Stimulated activated CD4-positive, alpha-beta T cell treated with anti-CD3 and anti-CD28 coated beads, TNF-alpha, amount 100 ng/mL, for 4 hours (primary cell): ENCODE data around the gene ZP2.
"Not testable (repeated sequence)": the region's sequence is repeated elsewhere in the genome, so short reads cannot be mapped to it uniquely, and the experiment has no call there.

ENCODE experiments used
- DNase-seq, 3 experiments: peaks; one replicate each; pipeline ENCODE4 v3.0.0-alpha.2; 2020; ENCODE audit warnings: low read depth in 3 of 3

The ZP2 gene

DNA sequence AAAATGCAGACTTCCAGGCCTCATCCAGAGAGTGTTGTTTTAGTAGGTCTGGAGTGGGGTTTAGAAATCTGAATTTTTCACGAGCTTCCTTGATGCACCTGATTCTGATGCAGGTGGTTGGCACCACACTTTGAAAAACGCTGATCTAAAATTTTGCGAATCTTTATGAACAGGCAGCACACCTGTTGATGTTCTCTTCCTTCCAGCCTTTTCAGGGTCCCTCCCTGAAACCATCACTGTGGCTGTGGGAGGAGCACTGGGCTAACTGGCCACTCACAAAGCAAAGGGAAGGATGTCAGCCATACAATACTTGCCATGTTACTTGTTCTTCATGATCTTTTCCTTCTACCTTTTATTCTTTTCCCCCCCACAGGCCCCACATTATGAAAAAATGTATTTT is 38.7 kb downstream of the ZP2 start:
- no peak for DNase-seq

DNA sequence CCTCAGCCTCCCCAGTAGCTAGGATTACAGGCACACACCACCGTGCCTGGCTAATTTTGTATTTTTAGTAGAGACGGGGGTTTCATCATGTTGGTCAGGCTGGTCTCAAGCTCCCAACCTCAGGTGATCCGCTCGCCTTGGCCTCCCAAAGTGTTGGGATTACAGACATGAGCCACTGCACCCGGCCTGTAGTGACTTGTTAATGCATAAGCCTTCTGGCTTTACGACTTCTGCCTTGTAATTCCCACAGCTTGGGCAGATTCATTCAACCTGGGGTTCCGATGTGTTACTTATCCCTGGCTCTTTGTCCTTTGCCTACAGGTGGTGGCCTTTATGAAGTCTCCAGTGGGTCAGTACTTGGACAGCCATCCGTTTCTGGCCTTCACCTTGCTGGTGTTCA is 41.3 kb downstream of the ZP2 start:
- not testable (repeated sequence) for DNase-seq

DNA sequence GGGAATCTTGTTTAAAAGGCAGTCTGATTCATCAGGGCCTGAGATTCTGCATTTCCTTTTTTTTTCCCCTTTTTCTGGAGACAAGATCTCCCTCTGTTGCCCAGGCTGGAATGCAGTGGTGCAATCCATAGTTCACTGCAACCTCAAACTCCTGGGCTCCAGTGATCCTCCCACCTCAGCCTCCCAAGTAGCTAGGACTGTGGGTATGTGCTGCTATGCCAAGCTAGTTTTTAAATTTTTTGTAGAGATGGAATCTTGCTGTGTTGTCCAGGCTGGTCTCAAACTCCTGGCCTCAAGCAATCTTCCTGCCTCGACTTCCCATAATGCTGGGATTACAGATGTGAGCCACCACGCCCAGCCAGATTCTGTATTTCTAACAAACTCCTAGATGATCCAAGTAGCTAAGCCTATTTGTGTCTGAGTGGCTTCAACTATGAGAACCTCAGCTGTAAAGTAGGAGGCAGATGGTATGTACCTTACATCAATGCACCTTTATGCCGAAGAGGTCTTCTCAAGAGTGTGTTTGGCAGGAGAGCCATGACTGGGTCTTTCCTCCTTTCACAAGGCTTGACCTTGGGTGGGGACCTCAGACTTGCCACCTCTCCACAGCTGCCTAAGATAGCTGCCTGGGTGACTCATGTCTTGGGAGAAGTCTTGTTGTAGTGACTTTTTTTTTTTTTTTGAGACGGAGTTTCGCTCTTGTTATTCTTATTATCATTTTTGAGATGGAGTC is 42.0 kb downstream of the ZP2 start:
- no peak for DNase-seq

DNA sequence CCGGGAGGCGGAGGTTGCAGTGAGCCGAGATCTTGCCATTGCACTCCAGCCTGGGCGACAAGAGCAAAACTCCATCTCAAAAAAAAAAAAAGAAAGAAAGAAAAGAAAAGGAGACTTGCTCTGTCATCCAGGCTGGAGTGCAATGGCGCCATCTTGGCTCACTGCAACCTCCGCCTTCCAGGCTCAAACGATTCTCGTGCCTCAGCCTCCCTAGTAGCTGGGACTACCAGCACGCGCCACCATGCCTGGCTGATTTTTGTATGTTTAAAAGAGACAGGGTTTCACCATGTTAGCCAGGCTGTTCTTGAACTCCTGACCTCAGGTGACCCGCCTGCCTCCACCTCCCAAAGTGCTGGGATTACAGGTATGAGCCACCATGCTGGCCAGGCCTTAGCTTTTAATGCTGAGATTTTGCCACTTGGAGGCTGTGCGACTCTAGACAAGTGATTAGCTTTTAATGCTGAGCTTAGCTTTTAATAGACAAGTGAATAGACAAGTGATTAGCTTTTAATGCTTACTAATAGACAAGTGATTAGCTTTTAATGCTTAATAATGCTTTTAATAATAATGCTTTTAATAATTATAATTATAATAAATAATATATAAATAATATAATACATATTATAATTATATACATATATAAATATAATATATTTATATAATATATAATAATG is 43.3 kb downstream of the ZP2 start:
- no peak for DNase-seq

DNA sequence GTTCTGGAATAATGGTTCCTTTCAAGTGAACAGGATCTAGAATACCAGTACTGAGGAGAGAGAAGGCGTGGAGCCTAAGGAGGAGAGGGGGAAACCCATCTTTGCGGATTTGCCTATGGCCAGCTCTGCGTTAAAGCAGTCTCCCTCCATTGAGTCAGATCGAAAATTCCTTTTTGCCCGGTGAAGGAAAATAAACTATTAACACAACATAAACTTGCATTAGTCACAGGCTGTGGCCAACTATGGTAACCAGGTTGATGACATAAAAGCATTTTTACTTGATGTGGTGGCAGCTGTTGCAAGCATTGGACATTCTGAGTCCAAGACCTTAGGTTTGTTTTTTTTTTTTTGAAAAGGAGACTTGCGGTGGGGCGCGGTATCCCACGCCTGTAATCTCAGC is 44.0 kb downstream of the ZP2 start:
- DNase-seq: no peak

DNA sequence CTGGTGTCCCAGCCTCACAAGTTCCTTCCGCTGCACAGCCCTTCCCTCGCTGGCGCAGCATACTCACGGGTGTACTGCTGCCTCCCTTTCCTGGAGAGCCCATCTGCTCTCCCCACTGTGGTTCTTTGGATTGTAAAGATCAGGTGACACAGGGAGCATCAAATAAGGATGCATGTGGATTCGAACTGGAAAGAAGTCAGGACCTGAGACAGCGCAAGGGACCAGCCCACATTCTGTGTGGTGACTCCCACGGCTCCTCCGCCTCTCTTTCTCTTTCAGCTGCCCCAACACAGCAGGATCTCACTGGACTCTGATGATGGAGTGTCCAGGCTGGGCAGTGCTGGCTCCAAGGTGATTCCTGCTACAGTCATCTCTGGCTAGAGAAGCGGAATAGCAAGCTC is 44.8 kb downstream of the ZP2 start:
- DNase-seq: no peak

DNA sequence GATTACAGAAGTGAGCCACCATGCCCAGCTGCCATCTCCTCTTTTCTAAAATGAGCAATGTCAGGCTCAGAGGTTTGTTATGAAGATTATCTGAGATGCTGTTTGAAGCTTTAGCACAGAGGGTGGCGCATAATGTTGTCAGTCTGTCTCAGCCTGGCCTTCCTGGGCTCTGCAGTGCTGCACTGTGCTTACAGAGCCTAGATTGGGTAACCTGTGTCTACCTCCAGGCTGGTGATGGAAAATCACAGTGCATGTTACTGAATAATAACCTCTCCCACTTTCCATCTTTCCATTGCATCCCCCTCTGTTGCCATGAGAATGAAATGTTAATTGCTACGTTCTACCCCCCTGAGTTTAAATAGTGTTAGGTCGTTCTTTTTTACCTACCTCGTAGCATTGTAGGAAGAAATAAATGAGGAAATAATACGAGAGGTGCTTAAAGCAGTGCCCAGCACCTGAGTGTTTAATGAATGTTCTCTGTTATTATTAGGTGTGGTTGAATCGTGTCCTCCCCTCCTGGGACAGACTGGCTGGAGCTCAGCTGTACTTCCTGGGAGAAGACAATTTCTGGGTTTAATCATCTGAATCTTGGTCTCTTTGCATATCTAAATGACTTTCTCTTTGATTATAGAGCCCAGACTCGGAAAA is 46.7 kb downstream of the ZP2 start:
- DNase-seq: no peak

DNA sequence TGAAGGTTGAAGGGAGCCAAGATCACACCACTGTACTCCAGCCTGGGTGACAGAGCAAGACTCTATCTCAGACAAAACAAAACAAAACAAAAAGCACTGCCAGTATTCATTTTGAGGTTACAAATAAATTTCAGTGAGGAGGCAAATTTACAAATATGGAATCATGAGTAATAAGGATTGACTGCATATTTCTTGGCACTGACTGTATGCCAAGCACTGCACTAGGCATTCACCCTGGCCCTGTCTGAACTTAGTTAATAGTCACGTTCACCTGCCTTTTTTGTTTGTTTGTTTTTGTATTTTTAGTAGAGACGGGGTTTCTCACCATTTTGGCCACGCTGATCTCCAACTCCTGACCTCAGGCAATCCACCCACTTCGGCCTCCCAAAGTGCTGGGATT is 47.8 kb downstream of the ZP2 start:
- no peak for DNase-seq

DNA sequence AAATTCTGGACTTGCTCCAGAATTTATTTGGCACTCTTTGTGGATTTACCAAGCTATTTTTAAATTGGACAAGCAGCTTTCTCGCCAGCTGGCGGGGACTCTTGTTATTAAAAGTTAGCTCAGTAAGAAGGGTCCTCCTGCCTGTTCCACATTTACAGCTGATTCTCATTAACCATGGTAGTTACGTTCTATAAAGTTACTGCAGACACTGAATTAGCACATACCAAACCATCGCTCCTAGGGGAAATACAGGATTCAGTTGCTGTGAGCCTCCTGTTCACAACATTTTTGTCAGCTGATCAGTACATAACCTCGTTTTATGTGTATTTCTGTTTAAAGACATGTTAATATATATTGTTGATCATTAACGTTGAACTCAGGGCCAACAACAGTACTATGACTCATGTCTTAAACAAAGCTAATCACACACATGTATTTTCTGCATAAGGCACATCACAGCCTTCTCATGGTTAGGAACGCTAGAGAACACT is 48.7 kb downstream of the ZP2 start:
- no peak for DNase-seq

DNA sequence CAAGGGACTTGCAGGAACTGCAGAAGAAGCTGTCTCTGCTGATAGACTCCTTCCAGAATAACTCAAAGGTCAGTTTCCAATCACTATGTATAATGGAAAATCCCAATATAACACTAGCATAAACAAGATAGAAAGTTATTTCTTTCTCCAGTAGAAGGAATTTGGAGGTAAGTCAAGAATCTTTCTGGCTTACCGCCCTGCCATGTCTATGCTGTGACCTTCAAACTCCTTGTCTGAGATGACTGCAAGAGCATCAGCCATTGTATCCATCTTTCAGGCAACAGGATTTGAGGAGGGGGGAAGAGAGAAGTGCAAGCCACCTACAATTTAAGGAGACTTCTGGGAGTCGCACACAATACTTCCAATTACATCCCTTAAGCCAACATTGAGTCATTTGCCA is 50.2 kb downstream of the ZP2 start:
- DNase-seq: no peak

DNA sequence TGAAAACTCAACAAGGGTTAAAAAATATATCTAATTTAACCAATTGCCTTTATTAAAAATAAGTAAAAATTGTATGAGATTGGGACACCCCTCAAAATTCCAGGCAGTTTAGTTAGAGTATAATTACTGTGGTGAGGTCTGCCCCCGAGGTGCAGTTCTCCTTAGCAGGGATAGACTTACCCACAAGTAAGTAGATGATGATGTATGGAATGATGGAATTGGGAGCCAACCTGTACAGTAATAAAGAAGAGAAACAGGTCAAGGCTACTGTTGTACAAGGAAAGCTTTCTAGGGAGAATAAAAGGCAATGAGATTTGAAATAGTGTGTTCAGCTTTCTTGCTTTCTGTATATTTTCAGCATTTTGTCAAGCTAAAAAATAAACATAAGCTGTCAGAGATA is 51.1 kb downstream of the ZP2 start:
- no peak for DNase-seq

DNA sequence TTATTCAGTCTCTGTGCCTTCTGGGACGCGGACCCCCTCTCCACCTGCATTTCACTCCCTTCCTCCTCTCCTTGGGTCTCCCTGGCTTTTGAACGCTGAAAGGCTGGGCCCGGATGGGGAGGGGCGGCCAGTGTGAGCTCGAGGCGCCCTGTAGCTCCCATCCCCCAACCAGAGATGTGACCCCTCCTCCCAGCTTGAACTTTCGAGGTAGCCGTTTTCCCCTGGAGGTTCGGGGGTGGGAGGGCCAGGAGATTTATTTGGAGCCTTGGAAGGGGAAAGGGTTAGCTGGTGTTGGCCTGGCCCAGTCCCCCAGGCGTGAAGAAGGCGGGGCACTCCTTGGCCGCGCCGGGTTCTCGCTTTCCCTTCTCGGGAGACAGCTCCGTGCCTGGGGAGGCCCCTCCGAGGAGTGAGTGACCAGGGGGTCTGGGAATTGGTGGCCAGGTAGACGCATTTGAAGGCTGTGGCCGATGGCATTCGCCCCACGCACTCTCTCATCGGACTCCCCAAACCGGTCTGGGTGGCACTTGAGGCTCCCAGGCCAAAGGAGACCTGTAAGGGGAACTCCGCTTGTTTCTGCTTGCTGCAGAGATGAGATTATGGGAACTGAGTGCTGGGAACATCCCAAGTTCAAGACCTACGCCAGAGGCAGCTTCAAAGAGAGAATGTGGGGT is 52.0 kb downstream of the ZP2 start:
- DNase-seq: no peak

DNA sequence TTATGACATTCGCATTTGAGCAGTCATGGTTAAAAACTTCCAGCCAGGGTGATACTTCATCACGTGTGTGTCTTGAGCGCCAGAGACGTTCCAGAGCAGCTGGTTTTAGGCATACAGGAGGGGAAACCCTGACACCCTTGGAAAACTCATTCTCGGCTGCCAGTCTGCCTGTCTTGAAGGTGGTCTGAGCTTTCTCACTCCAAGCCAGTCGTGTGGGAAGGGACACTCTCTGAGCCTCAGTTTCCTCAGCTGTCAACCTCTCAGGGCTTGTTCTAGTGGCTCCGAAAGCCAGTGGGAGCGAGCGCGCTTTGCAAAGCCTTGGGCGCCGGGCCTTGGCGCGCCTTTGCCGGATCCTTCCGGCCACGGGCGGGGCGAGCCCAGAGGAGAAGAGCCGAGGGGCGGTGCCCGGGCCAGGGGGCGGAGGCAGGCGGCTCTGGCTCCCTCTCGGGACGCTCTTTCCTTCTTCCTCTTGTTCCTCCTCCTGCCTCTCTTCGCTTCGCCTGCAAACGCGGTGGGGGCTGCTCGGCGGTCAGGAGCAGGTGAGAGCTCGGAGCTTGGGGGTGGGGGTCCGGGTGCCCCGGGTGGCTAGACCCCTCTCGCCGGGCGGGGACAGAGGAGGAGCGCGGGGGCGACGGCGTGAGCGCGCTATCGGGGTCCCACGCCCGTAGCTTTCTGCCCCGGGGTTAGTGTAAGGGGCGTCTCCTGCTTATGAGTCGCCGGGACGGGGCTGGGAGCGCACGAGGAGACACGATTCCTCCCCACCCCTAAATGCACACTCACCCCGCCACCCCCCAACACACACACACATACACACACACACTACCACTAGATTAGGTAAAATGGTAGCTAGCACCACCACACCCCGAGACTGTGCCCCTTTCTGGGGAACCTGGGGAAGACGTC is 52.9 kb downstream of the ZP2 start, which contains the start of gene LDAF1:
LDAF1 (plus strand) TSS at position 467 of the 903 bp plus-strand sequence. CDS start 2,509 bp downstream, outside the sequence.
- DNase-seq: peak; percentile 45 to 68 (median 63)

DNA sequence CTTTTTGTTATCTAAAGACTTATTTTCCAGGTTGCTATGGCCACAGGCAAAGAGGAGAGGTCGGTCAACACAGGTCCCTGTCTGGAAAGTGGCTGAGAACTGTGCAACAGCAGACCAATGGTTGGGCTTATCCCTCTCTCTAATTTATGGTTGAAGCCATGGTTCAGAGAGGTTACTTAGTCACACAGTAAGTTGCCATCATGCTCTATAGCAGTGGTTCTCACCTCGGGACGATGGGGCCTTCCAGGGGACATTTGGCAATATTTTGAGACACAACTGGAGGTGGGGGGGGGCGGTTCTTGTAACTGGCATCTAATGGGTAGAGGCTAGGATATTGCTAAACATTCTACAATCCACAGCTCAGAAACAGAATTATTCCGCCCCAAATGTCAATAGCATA is 53.7 kb downstream of the ZP2 start:
- no peak for DNase-seq

DNA sequence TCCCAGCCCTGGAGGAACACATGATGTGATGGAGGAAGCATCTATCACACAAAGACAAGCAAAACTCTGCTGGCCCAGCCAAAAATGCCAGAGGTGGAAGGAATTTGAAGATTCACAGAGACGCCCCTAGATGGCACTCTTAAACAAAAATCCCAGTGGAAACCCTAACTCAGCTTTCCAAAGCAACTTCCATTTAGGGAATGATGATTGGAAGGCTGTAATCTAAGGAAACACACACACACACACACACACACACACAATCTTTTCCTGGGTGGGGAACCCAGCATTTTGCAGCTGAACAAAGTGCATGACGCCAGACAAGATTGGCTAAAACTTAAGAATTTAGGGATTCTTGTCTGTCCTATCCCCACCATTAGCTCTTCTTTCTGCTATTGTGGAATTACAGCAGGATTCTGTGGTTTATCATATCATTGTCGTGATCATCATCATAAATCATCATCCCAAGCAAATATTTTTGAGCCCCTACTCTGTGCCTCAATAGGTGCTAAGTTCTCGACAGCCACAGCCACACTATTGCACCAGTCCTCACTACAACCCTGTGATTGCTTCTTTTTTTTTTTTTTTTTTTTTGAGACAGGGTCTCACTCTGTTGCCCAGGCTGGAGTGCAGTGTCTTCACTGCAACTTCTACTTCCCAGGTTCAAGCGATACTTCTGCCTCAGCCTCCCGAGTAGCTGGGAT is 54.5 kb downstream of the ZP2 start:
- no peak for DNase-seq

DNA sequence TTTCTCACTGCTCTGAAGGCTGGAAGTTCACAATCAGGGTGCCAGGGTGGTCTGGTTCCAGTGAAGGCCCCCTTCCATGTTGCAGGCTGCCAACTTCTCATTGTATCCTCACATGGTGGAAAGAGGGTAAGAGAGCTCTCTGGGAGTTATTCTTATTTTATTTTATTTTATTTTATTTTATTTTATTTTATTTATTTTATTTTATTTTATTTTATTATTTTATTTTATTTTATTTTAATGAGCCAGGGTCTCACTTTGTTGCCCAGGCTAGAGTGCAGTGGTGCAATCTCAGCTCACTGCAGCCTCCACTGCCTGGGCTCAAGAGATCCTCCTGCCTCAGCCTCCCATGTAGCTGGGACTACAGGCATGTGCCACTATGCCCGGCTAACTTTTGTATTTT is 55.4 kb downstream of the ZP2 start:
- not testable (repeated sequence) for DNase-seq

DNA sequence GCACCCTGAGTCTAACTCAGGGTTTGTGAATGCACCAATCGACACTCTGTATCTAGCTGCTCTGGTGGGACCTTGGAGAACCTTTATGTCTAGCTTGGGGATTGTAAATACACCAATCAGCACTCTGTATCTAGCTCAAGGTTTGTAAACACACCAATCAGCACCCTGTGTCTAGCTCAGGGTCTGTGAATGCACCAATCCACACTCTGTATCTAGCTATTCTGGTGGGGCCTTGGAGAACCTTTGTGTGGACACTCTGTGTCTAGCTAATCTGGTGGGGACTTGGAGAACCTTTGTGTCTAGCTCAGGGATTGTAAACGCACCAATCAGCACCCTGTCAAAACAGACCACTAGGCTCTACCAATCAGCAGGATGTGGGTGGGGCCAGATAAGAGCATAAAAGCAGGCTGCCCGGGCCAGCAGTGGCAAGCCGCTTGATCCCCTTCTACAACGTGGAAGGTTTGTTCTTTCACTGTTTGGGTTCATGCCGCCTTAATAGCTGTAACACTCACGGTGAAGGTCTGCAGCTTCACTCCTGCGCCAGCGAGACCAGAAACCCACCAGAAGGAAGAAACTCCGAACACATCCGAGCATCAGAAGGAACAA is 58.1 kb downstream of the ZP2 start:
- DNase-seq: not testable (repeated sequence)

DNA sequence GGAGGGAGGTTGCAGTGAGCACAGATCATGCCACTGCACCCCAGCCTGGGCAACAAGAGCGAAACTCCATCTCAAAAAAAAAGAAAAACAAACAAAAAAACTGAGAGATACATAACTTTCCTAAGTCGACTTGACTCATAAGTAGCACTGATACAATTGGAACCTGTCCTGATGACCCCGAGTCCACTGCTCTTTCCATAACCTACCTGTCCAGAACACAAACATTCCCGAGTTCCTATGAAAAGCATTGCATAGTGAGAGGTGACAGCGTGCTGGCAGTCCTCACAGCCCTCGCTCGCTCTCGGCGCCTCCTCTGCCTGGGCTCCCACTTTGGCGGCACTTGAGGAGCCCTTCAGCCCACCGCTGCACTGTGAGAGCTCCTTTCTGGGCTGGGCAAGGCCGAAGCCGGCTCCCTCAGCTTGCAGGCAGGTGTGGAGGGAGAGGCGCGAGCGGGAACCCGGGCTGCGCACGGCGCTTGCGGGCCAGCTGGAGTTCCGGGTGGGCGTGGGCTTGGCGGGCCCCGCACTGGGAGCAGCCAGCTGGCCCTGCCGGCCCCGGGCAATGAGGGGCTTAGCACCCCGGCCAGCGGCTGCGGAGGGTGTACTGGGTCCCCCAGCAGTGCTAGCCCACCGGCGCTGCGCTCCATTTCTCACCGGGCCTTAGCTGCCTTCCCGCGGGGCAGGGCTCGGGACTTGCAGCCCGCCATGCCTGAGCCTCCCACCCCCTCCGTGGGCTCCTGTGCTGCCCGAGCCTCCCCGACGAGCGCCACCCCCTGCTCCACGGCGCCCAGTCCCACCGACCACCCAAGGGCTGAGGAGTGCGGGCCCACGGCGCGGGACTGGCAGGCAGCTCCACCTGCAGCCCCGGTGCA is 59.0 kb downstream of the ZP2 start:
- not testable (repeated sequence) for DNase-seq

DNA sequence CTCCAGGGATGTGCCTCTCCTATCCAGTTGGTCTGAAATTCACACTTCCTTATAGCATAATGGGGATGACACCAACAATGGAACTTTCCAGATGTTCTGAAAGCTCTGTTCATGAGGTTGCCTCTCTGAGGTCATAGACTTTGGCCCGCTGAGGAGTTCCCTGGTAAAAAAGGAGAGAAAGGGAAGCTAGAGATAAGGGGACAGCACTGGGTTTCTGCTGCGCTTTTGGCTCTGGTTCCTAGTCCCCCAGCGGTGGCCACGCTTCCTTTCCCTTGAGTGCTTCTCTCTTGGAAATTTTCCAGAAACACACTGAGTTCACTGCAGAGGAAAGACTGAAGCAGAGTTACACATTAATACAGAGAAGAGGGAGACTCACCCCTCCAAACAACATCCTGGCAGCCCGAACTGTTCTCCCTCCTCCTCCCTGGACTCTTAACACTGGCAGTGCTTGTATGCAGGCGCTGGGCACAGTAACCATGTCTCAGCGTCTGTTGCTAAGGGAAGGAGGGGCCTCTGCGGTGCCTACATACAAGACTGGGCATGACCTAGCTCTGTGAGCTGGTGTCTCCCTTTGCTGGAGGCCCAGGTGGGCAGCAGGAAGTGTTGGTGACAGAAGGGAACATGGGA is 60.9 kb downstream of the ZP2 start, which contains the start of gene DNAH3:
DNAH3 (minus strand) TSS at position 472 of the 627 bp plus-strand sequence. CDS start 527 bp downstream, outside the sequence.
- DNase-seq: no peak
